ENCODE data around the gene MSI2.

GRCh38 chr17:57569021-57569420 is 312.7 kb downstream of the MSI2 start:
- no peak for TF ChIP-seq POLR2A (IDR thresholded peaks at IDR 0.05; ENCODE audit: low read depth, low read length)
- no peak for TF ChIP-seq POLR2AphosphoS5 (IDR thresholded peaks at IDR 0.05; ENCODE audit: low read depth, low read length)
